ENCODE results near the gene SYTL1. TPM values are rescaled to one million over a fixed set of nuclear protein-coding genes. Genes with fewer than 3 reads are reported as not detected.

SYTL1 gene, protein sequence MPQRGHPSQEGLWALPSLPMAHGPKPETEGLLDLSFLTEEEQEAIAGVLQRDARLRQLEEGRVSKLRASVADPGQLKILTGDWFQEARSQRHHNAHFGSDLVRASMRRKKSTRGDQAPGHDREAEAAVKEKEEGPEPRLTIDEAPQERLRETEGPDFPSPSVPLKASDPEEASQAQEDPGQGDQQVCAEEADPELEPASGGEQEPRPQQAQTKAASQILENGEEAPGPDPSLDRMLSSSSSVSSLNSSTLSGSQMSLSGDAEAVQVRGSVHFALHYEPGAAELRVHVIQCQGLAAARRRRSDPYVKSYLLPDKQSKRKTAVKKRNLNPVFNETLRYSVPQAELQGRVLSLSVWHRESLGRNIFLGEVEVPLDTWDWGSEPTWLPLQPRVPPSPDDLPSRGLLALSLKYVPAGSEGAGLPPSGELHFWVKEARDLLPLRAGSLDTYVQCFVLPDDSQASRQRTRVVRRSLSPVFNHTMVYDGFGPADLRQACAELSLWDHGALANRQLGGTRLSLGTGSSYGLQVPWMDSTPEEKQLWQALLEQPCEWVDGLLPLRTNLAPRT
- total RNA-seq = 0.67 and 0.89 TPM in 2 replicates

DNA sequence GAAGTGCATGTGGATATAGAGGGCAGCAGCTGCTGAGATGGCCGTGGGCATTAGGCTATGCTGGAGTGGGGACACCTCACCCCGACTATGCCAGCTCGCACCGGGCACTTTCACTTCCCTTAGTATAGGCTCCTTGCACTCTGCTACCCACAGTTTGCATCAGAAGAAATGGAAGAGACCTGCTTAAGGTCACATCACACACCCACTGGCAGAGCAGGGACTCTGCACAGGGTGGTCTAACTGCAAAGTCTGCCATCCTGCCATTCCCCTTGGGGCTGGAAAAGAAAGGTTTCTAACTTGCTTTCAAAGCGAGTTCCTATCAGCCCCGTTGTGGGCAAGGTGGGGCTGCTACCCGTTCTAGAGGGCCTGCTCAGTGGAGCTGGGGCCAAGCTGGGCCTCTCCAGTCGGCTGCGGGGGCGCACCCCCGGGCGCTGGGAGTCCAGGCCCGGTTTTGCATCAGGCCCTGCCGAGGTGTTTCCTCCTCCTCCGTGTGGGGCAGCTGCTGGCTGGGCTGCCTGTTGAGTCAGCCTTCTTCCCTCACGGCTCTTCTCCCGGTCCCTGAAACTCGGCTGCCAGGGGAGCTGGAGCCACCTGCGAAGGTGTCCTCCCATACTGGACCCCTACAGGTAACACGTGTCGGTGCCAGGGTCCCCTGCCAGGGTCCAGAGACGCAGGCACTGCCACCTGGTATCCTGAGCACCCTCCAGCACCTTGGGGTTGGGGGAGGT is at the start of gene SYTL1:
Gene SYTL1, plus strand, starts transcription at position 498 of the 728 bp plus-strand sequence. CDS start 3,313 bp downstream, outside the sequence.

DNA sequence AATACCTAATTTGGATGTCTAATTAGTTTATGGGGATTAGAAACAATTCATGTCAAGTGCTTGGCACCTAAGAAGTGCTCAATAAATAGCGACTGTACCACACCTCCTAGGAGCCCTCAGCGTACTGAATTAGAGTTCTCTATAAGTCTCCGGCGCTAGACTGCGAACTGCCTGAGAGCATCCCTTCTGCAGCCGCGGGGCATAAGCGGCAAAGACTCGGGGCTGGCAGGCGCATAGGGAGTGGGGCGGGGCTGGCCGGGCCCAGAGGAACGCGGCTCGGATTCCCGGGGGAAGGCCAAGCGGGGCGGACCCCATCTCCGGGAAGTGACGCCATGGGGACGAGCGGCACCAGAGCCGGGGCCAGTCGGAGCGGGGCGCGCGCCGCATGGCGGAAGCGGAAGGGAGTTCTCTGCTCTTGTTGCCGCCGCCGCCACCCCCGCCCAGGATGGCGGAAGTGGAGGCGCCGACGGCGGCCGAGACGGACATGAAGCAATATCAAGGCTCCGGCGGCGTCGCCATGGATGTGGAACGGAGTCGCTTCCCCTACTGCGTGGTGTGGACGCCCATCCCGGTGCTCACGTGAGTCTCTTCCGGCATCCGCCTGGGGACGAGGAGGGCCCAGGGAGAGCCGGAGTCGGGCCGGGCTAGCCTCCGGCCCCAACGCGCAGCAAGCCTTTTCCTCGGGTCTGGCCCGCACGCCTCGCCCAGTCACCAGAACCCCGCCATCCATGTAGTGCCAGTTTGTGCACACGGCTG is 19.8 kb upstream of the SYTL1 start, which contains the start of gene TMEM222:
Gene TMEM222, plus strand, starts transcription at position 351 of the 756 bp plus-strand sequence. Its CDS starts 35 bp downstream, at position 386.

DNA sequence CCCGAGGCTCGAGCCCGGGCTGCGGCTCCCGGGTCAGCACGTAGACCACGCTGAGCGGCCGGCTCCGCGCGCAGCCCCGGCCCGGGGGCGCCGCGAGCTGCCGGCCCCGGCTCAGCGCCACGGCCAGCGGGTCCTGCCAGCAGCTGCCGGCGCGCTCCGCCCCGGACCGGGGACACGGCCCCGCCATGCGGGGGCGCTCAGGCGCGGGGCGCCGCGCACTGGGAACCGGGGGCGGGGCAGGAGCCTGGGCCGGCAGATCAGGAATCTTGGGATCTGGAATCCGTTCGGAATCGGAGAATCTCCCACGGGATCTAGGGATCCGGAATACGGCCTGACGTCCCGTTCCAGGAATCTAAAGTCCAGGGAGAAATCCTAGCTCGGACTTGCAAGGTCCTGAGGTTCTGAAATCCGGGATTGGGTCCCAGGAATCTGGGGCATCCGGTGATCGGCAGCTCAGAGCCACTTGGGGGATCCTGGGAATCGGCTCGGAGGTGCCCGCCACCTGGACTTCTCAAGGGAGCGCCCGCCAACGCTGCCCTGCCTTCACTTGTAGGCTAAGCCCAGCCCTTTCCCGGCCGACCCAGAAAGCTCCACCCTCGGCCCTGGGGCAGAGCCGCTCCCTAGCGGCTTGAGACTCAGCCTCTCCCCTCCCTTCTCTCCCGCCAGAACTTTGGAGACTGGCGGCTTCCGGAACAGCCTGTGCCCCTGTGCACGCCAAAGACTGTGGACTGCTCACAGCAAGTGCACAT is 24.8 kb downstream of the SYTL1 start, which contains the start of gene MAP3K6:
Gene MAP3K6, minus strand, starts transcription at position 551 of the 749 bp plus-strand sequence. Its CDS starts 364 bp downstream, at position 187.

DNA sequence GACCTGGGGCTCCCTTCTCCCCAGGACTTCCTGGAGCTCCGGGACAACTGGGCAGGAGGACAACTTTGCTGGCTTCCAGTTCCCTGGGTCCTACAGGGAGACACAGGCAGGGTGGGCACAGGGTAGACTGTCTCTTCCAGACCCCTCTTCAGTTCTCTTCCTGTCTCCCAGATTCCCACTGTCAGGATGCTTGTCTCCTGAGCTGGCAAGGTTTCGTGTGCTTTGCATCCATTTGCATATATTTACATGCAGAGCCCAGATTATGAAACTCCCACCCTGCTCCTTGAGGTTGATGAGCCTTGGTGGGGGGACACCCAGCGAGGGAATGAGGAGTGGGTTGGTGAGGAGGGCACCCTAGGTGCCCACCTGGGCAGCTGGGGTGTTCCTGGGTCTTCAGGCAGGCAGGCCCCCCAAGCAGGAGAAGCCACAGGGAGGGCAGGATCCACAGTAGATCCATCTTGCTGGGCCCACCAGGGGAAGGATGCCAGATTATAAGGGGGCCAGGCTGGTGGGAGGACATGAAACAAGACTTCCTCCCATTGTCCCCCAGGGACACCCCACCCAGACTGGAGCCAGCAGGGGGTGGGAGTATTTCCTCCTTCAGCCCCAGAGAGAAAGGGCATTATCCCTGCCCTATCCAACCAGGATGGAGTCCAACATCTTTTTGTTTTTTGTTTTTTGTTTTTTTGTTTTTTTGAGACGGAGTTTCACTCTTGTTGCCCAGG is 32.7 kb downstream of the SYTL1 start, which contains the start of gene FCN3:
Gene FCN3, minus strand, starts transcription at position 463 of the 725 bp plus-strand sequence. Its CDS starts 6 bp downstream, at position 457.

DNA sequence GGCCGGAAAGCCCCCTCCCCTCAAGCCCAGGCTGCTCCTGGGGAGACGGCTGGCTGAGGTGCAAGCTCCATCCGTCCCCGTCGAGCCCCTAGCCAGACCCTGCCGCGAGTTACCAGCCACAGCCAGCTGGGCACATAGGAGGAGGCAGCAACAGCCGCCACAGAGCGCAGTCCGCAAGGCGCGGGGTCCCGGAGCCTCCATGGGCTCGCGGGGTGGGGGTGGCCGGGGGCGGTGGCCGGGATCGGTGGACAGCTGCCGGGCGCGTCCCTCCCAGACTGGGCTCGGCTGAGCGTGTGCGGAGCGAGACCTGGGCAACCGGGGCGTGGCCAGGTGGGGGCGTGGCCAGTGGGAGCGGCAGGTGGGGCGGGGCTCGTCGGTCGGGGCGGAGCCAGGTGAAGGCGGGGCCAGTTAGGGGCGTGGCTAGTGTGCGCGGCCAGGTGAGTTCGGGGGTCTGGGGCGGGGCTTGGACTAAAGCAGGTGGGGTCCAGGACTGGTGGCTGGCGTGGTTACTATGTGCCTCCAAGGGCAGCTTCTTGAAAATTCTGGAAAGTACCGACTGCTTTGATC is 41.3 kb downstream of the SYTL1 start, which contains the start of gene CD164L2:
Gene CD164L2, minus strand, starts transcription at position 295 of the 567 bp plus-strand sequence. Its CDS starts 94 bp downstream, at position 201.

DNA sequence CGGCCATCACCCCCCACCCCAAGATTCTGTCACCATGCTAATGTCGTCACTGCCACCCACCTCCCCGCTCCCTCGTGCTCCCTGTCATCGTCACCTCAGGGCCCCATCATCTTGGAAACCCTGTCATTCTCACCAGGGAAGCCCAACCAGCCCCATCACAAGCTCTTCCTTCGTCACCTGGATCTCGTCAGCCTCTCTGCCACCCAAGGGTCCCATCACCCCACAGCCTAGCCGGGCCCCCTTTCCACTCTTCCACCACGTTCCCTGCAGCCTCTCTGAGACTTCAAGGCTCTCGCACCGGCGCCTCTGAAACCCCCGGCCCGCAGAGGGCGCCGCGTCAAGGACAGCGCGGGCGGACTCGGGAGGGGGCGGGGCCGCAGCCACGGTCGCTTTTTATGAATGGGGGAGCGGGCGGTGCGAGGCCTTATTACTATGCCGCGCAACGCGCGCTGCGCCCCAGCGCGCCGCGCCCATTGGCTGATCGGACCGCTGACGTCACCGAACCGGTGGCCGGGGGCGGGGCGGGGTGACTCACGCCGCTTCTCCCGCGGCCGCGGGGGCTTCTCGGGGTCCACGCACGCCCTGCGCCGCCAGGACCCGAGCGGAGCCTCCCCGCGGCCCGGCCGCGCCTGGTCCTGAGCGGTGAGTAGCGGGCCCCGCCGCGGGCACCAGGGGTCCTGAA is 50.4 kb downstream of the SYTL1 start, which contains the start of gene GPR3:
Gene GPR3, plus strand, starts transcription at position 527 of the 682 bp plus-strand sequence. CDS start 1,177 bp downstream, outside the sequence.

Other genes with a start within 250 kb of the SYTL1 start
- 7.9 and 10.0 TPM in 2 replicates for gene SLC9A1, start 186.9 kb upstream of the SYTL1 start, total RNA-seq
- gene WDTC1, start 107.4 kb upstream of the SYTL1 start, total RNA-seq = 19.0 and 20.8 TPM in 2 replicates
- gene TMEM222, start 19.9 kb upstream of the SYTL1 start, total RNA-seq = 30.0 and 37.5 TPM in 2 replicates
- gene MAP3K6, start 24.9 kb downstream of the SYTL1 start, total RNA-seq = 14.1 and 18.4 TPM in 2 replicates
- gene FCN3, start 32.8 kb downstream of the SYTL1 start, total RNA-seq = not detected in 2 replicates
- not detected in 2 replicates for gene CD164L2, start 41.3 kb downstream of the SYTL1 start, total RNA-seq
- gene GPR3, start 50.6 kb downstream of the SYTL1 start, total RNA-seq = 0.45 and 1.0 TPM in 2 replicates
- gene WASF2, start 148.1 kb downstream of the SYTL1 start, total RNA-seq = 24.7 and 25.1 TPM in 2 replicates

Measured in bronchus fibroblast of lung (primary cell).